ENCODE data around the gene MCFD2. TPM values are rescaled to one million over a fixed set of nuclear protein-coding genes. Genes with fewer than 3 reads are reported as not detected.

Gene MCFD2
- polyA plus RNA-seq, 5 donors, result 75.0 to 95.4 (median 91.8) TPM

GRCh38 chr2:46942143-46942526 lies 26.5 kb upstream of the MCFD2 start:
- peak in 1 of 2 donors; percentile 12 for DNase-seq

- peak in 1 of 2 donors; percentile 8 for DNase-seq
Observed at GRCh38 chr2:46939626-46940359, 24.2 kb upstream of the MCFD2 start.

GRCh38 chr2:46937471-46937901 lies 21.9 kb upstream of the MCFD2 start:
- no peak for DNase-seq

- DNase-seq, result no peak
Observed at GRCh38 chr2:46936566-46936965, 21.0 kb upstream of the MCFD2 start.

- no peak for DNase-seq
Observed at GRCh38 chr2:46935071-46935470, 19.5 kb upstream of the MCFD2 start.

GRCh38 chr2:46929612-46930011 lies 14.0 kb upstream of the MCFD2 start:
- no peak for DNase-seq

- no peak for DNase-seq
Observed at GRCh38 chr2:46926863-46927262, 11.3 kb upstream of the MCFD2 start.

GRCh38 chr2:46925474-46926351 lies 10.1 kb upstream of the MCFD2 start:
- peak; percentile 8 to 36 for DNase-seq

- no peak for DNase-seq
Observed at GRCh38 chr2:46924608-46925007, 9.0 kb upstream of the MCFD2 start.

GRCh38 chr2:46924038-46924437 lies 8.4 kb upstream of the MCFD2 start:
- no peak for DNase-seq

- DNase-seq, result no peak
Observed at GRCh38 chr2:46923041-46923528, 7.5 kb upstream of the MCFD2 start.

GRCh38 chr2:46922606-46923005 lies 7.0 kb upstream of the MCFD2 start:
- DNase-seq, result no peak

GRCh38 chr2:46921676-46922448 lies 6.3 kb upstream of the MCFD2 start:
- no peak for DNase-seq

GRCh38 chr2:46917628-46918027 lies 2.0 kb upstream of the MCFD2 start:
- DNase-seq, result no peak

GRCh38 chr2:46915811-46916630 lies 415 bp upstream of the MCFD2 start:
- DNase-seq, result peak; percentile 95 to 96

- peak in 1 of 2 donors; percentile 4 for DNase-seq
Observed at GRCh38 chr2:46914578-46915230, 902 bp downstream of the MCFD2 start.

GRCh38 chr2:46913471-46914381 lies 1.9 kb downstream of the MCFD2 start:
- no peak for DNase-seq

GRCh38 chr2:46909771-46910419 lies 5.7 kb downstream of the MCFD2 start:
- no peak for DNase-seq

- no peak for DNase-seq
Observed at GRCh38 chr2:46909150-46909549, 6.5 kb downstream of the MCFD2 start.
